HEK293 (cell line): ENCODE results near the gene TUBG1.

Experiments used
- CTCF ChIA-PET: fragments of 350-600 bp; formaldehyde crosslinking; extraction: SDS; loops from one replicate; lab custom pipeline; 2021; ENCODE audit warnings: antibody characterized with exemption; lab: Yijun Ruan, JAX
- POLR2A ChIA-PET: fragments of 300-600 bp; formaldehyde crosslinking; extraction: SDS; loops from one replicate; lab custom pipeline; 2020; ENCODE audit warnings: antibody characterized with exemption, inconsistent platforms; lab: Yijun Ruan, JAX
- H3K27ac ChIP-seq: fragments of 200-500 bp; sonication (Bioruptor generic); 2 replicates; pipeline ENCODE4 v1.5.1; 2014; ENCODE audit warnings: low read depth, low read length, control low read depth, inconsistent platforms; ENCODE audit errors: extremely low read depth
- H3K36me3 ChIP-seq, 2 experiments: fragments of 200-500 bp in 1 of 2; sonication (Bioruptor generic) in 1 of 2; 1 replicate in 1 of 2; 2 replicates in 1 of 2; pipeline ENCODE4 v1.5.1; 2014 to 2017; ENCODE audit warnings: inconsistent platforms in 2 of 2, low read length in 2 of 2; ENCODE audit not compliant: control insufficient read depth in 2 of 2, insufficient read depth in 1 of 2
- H3K4me1 ChIP-seq: fragments of 200-500 bp; sonication (Bioruptor generic); 2 replicates; pipeline ENCODE4 v1.5.1; 2014; ENCODE audit warnings: mild to moderate bottlenecking, low read length, inconsistent platforms; ENCODE audit not compliant: control insufficient read depth, insufficient read depth
- H3K4me3 ChIP-seq: 2 replicates; pipeline ENCODE4 v1.5.1; 2011; ENCODE audit warnings: low read depth, mild to moderate bottlenecking, control low read depth, low read length, moderate library complexity
- H3K9me3 ChIP-seq: fragments of 200-500 bp; sonication (Bioruptor generic); 2 replicates; pipeline ENCODE4 v1.5.1; 2014; ENCODE audit warnings: low read depth, low read length, inconsistent platforms; ENCODE audit not compliant: control insufficient read depth, insufficient read depth
- GLIS2 ChIP-seq: fragments of 450-650 bp; formaldehyde crosslinking; IDR thresholded peaks from 2 replicates; pipeline ENCODE4 v1.5.1; 2016; ENCODE audit warnings: missing biosample characterization, missing genetic modification characterization
- KLF16 ChIP-seq: fragments of 450-650 bp; formaldehyde crosslinking; IDR thresholded peaks from 2 replicates; pipeline ENCODE4 v1.5.1; 2017; ENCODE audit warnings: missing biosample characterization, missing genetic modification characterization
- KLF9 ChIP-seq: fragments of 450-650 bp; formaldehyde crosslinking; IDR thresholded peaks from 2 replicates; pipeline ENCODE4 v1.5.1; 2016; ENCODE audit warnings: missing biosample characterization, missing genetic modification characterization, low read depth
- SP3 ChIP-seq: fragments of 450-650 bp; formaldehyde crosslinking; IDR thresholded peaks from 2 replicates; pipeline ENCODE4 v1.5.1; 2016; ENCODE audit warnings: missing biosample characterization, missing genetic modification characterization
- YY2 ChIP-seq: fragments of 450-650 bp; formaldehyde crosslinking; IDR thresholded peaks from 2 replicates; pipeline ENCODE4 v1.5.1; 2016; ENCODE audit warnings: missing biosample characterization, missing genetic modification characterization
- ZBTB20 ChIP-seq: fragments of 450-650 bp; formaldehyde crosslinking; IDR thresholded peaks from 2 replicates; pipeline ENCODE4 v1.5.1; 2016; ENCODE audit warnings: missing biosample characterization, missing genetic modification characterization
- ZBTB48 ChIP-seq: fragments of 450-650 bp; formaldehyde crosslinking; IDR thresholded peaks from 2 replicates; pipeline ENCODE4 v1.5.1; 2016; ENCODE audit warnings: missing biosample characterization, missing genetic modification characterization
- ZNF561 ChIP-seq: fragments of 450-650 bp; IDR thresholded peaks from 2 replicates; pipeline ENCODE4 v1.5.1; 2018; ENCODE audit warnings: missing biosample characterization, missing genetic modification characterization, borderline replicate concordance
- ZNF571 ChIP-seq: fragments of 450-650 bp; formaldehyde crosslinking; IDR thresholded peaks from 2 replicates; pipeline ENCODE4 v1.5.0; 2017; ENCODE audit warnings: missing biosample characterization, missing genetic modification characterization
- ZNF610 ChIP-seq: fragments of 450-650 bp; formaldehyde crosslinking; IDR thresholded peaks from 2 replicates; pipeline ENCODE4 v1.5.1; 2016; ENCODE audit warnings: missing biosample characterization, missing genetic modification characterization, borderline replicate concordance
- ZNF76 ChIP-seq: fragments of 450-650 bp; formaldehyde crosslinking; IDR thresholded peaks from 2 replicates; pipeline ENCODE4; 2016; ENCODE audit warnings: low read depth, missing biosample characterization, missing genetic modification characterization, borderline replicate concordance
- ZNF777 ChIP-seq: fragments of 450-650 bp; formaldehyde crosslinking; IDR thresholded peaks from 2 replicates; pipeline ENCODE4 v1.5.1; 2017; ENCODE audit warnings: missing biosample characterization, missing genetic modification characterization, borderline replicate concordance
- TF ChIP-seq, protein P1 (sequence below): fragments of 450-650 bp; formaldehyde crosslinking; IDR thresholded peaks from 2 replicates; pipeline ENCODE4 v1.5.1; 2017; ENCODE audit warnings: missing biosample characterization, missing genetic modification characterization
- TF ChIP-seq, protein P2 (sequence below): fragments of 450-650 bp; formaldehyde crosslinking; IDR thresholded peaks from 2 replicates; pipeline ENCODE4 v1.5.1; 2016; ENCODE audit warnings: missing biosample characterization, missing genetic modification characterization
- TF ChIP-seq, protein P3 (sequence below): fragments of 450-650 bp; formaldehyde crosslinking; IDR thresholded peaks from 2 replicates; pipeline ENCODE4 v1.5.1; 2016; ENCODE audit warnings: missing biosample characterization, missing genetic modification characterization, low read depth
- TF ChIP-seq, protein P4 (sequence below): fragments of 450-650 bp; formaldehyde crosslinking; IDR thresholded peaks from 2 replicates; pipeline ENCODE4 v1.5.1; 2017; ENCODE audit warnings: missing biosample characterization, mild to moderate bottlenecking, missing genetic modification characterization, moderate library complexity
- TF ChIP-seq, protein P5 (sequence below): IDR thresholded peaks from 2 replicates; pipeline ENCODE4 v1.6.1; 2011; ENCODE audit warnings: mild to moderate bottlenecking, low read depth, low read length, borderline replicate concordance
- TF ChIP-seq, protein P6 (sequence below): sonication (generic); formaldehyde crosslinking; IDR thresholded peaks from 2 replicates; pipeline ENCODE4 v1.8.1; 2022; ENCODE audit warnings: mild to moderate bottlenecking, moderate library complexity, missing genetic modification reagents
- TF ChIP-seq, protein P7 (sequence below): fragments of 450-650 bp; formaldehyde crosslinking; conservative IDR thresholded peaks from 2 replicates; pipeline ENCODE4 v1.5.1; 2016; ENCODE audit warnings: low read depth, missing biosample characterization, missing genetic modification characterization

The TUBG1 gene

DNA sequence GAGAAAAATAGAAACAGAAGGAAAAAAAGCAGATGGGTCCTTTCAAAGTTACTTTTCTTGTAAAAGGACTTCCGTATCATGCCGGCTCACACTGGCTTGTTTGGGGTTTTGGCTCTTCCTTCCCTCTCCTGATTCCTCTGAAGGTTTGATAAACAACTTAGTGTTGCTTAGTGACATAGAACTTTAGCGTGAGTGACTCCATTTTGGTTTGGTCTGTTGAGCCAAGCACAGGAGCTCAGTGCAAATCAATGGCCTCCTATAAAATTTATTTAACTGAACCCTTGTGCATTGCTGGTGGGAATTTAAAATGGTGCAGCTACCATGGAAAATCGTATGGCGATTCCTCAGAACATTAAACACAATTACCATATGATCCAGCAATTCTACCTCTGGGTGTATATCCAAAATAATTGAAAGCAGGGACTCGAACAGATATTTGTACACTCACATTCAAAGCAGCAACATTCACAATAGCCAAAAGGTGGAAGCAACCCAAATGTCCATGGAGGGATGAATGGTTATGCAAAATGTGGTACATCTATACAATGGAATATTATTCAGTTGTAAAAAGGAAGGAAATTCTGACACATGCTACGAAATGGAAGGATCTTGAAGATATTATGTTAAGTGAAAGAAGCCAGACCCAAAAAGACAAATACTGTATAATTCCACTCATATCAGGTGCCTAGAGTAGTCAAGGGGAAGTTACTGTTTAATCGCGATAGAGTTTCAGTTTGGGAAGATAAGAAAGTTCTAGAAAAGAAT is 48.5 kb downstream of the TUBG1 start (continued):
- no peak for TF ChIP-seq KLF16 (tag by site-specific recombination)
- TF ChIP-seq, protein P1, sequence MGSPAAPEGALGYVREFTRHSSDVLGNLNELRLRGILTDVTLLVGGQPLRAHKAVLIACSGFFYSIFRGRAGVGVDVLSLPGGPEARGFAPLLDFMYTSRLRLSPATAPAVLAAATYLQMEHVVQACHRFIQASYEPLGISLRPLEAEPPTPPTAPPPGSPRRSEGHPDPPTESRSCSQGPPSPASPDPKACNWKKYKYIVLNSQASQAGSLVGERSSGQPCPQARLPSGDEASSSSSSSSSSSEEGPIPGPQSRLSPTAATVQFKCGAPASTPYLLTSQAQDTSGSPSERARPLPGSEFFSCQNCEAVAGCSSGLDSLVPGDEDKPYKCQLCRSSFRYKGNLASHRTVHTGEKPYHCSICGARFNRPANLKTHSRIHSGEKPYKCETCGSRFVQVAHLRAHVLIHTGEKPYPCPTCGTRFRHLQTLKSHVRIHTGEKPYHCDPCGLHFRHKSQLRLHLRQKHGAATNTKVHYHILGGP (tag by site-specific recombination), result no peak

DNA sequence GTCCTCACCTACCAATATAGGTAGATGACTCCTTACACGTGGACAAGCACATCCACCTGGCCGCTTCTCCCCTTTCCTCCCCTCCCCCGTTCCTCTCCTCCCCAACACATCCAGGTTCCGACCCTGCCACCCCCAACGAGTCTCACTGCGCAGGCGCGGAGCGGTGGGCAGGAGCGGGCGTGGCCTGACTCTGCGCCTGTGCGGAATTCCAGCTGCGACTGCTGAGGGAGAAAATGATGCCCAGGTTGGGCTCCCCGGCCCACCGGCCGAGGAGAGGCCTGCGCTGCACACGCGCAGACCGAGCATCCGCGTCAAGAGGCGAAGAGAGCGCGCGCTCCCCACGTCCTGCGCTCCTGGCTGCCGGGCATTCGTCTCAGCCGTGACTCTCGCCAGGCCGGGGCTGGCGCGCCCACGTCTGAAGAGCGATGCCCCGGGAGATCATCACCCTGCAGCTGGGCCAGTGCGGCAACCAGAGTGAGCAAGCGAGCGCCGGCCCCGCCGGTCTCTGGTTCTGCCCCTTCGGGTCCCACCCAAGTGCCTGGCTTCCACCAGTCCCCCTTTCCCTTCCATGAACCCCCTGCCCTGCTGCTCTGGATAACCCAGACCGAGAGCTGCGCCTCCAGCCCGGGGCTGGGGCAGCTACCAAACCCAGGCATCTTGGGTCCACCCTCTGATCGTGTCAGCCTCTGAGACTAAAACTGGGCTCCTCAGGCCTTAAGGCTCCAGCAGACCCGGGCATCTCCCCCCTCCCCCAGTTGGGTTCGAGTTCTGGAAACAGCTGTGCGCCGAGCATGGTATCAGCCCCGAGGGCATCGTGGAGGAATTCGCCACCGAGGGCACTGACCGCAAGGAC is 49.8 kb downstream of the TUBG1 start, which contains the start of gene TUBG2:
TSS of gene TUBG2 (plus strand) at position 206 of the 853 bp plus-strand sequence. CDS start at position 426, 220 bp downstream.
- Histone ChIP-seq H3K36me3 (peaks cover 23 to 34% of the 10 kb centered on the region in 2 experiments), H3K9me3 (no peaks in the 10 kb centered on the region), H3K4me1 (peaks cover 13% of the 10 kb centered on the region), H3K27ac (peak within 1 kb of the TSS; percentile 84), H3K4me3 (peak within 1 kb of the TSS; percentile 70)
- ChIA-PET POLR2A (interaction anchor here (0.7 to 1.8 kb wide), 14 partner anchors 10 to 114 kb away, joined by 3 to 17 read pairs (median 4); partner anchors contain the start of genes PLEKHH3, RETREG3, TUBG1 and VPS25), CTCF (interaction anchor here (0.6 to 3.8 kb wide), 9 partner anchors 10 to 339 kb away, joined by 3 to 18 read pairs (median 4); partner anchors contain the start of genes PSMC3IP and RPL27)
- TF ChIP-seq, protein P2, sequence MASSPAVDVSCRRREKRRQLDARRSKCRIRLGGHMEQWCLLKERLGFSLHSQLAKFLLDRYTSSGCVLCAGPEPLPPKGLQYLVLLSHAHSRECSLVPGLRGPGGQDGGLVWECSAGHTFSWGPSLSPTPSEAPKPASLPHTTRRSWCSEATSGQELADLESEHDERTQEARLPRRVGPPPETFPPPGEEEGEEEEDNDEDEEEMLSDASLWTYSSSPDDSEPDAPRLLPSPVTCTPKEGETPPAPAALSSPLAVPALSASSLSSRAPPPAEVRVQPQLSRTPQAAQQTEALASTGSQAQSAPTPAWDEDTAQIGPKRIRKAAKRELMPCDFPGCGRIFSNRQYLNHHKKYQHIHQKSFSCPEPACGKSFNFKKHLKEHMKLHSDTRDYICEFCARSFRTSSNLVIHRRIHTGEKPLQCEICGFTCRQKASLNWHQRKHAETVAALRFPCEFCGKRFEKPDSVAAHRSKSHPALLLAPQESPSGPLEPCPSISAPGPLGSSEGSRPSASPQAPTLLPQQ (tag by site-specific recombination), result peak; percentile 60; the same call in 1 of the 2 replicates
- TF ChIP-seq, protein P3, sequence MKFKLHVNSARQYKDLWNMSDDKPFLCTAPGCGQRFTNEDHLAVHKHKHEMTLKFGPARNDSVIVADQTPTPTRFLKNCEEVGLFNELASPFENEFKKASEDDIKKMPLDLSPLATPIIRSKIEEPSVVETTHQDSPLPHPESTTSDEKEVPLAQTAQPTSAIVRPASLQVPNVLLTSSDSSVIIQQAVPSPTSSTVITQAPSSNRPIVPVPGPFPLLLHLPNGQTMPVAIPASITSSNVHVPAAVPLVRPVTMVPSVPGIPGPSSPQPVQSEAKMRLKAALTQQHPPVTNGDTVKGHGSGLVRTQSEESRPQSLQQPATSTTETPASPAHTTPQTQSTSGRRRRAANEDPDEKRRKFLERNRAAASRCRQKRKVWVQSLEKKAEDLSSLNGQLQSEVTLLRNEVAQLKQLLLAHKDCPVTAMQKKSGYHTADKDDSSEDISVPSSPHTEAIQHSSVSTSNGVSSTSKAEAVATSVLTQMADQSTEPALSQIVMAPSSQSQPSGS (tag by site-specific recombination), result no peak
- TF ChIP-seq ZNF610 (tag by site-specific recombination), result peak; percentile 88; the same call in 1 of the 2 replicates
- TF ChIP-seq YY2 (tag by site-specific recombination), result no peak
- peak; percentile 72 for TF ChIP-seq SP3 (tag by site-specific recombination)
- TF ChIP-seq GLIS2 (tag by site-specific recombination), result peak; percentile 56; the same call in 1 of the 2 replicates
- peak; percentile 13; the same call in 1 of the 2 replicates for TF ChIP-seq ZBTB48
- peak; percentile 70; the same call in 1 of the 2 replicates for TF ChIP-seq KLF9 (tag by site-specific recombination)
- 0 out of 2 replicates have a peak, but pooled peaks have one; percentile 28 for TF ChIP-seq ZNF561 (tag by site-specific recombination)
- peak; percentile 95 for TF ChIP-seq ZBTB20 (tag by site-specific recombination)
- TF ChIP-seq, protein P4, sequence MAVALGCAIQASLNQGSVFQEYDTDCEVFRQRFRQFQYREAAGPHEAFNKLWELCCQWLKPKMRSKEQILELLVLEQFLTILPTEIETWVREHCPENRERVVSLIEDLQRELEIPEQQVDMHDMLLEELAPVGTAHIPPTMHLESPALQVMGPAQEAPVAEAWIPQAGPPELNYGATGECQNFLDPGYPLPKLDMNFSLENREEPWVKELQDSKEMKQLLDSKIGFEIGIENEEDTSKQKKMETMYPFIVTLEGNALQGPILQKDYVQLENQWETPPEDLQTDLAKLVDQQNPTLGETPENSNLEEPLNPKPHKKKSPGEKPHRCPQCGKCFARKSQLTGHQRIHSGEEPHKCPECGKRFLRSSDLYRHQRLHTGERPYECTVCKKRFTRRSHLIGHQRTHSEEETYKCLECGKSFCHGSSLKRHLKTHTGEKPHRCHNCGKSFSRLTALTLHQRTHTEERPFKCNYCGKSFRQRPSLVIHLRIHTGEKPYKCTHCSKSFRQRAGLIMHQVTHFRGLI (tag by site-specific recombination), result peak; percentile 97
- peak; percentile 6; the same call in 1 of the 2 replicates for TF ChIP-seq ZNF76 (tag by site-specific recombination)
- TF ChIP-seq ZNF571 (tag by site-specific recombination), result no peak
- TF ChIP-seq, protein P5, sequence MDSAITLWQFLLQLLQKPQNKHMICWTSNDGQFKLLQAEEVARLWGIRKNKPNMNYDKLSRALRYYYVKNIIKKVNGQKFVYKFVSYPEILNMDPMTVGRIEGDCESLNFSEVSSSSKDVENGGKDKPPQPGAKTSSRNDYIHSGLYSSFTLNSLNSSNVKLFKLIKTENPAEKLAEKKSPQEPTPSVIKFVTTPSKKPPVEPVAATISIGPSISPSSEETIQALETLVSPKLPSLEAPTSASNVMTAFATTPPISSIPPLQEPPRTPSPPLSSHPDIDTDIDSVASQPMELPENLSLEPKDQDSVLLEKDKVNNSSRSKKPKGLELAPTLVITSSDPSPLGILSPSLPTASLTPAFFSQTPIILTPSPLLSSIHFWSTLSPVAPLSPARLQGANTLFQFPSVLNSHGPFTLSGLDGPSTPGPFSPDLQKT, result no peak
- TF ChIP-seq, protein P6, sequence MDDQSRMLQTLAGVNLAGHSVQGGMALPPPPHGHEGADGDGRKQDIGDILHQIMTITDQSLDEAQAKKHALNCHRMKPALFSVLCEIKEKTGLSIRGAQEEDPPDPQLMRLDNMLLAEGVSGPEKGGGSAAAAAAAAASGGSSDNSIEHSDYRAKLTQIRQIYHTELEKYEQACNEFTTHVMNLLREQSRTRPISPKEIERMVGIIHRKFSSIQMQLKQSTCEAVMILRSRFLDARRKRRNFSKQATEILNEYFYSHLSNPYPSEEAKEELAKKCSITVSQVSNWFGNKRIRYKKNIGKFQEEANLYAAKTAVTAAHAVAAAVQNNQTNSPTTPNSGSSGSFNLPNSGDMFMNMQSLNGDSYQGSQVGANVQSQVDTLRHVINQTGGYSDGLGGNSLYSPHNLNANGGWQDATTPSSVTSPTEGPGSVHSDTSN (CRISPR knock-in tag), result peak; percentile 72
- 0 out of 2 replicates have a peak, but pooled peaks have one; percentile 19 for TF ChIP-seq ZNF777 (tag by site-specific recombination)
- TF ChIP-seq, protein P7, sequence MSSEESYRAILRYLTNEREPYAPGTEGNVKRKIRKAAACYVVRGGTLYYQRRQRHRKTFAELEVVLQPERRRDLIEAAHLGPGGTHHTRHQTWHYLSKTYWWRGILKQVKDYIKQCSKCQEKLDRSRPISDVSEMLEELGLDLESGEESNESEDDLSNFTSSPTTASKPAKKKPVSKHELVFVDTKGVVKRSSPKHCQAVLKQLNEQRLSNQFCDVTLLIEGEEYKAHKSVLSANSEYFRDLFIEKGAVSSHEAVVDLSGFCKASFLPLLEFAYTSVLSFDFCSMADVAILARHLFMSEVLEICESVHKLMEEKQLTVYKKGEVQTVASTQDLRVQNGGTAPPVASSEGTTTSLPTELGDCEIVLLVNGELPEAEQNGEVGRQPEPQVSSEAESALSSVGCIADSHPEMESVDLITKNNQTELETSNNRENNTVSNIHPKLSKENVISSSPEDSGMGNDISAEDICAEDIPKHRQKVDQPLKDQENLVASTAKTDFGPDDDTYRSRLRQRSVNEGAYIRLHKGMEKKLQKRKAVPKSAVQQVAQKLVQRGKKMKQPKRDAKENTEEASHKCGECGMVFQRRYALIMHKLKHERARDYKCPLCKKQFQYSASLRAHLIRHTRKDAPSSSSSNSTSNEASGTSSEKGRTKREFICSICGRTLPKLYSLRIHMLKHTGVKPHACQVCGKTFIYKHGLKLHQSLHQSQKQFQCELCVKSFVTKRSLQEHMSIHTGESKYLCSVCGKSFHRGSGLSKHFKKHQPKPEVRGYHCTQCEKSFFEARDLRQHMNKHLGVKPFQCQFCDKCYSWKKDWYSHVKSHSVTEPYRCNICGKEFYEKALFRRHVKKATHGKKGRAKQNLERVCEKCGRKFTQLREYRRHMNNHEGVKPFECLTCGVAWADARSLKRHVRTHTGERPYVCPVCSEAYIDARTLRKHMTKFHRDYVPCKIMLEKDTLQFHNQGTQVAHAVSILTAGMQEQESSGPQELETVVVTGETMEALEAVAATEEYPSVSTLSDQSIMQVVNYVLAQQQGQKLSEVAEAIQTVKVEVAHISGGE (tag by site-specific recombination), result peak; percentile 7; the same call in 1 of the 2 replicates
